Measurements from ENCODE around the gene SLC44A5.

The SLC44A5 gene

DNA sequence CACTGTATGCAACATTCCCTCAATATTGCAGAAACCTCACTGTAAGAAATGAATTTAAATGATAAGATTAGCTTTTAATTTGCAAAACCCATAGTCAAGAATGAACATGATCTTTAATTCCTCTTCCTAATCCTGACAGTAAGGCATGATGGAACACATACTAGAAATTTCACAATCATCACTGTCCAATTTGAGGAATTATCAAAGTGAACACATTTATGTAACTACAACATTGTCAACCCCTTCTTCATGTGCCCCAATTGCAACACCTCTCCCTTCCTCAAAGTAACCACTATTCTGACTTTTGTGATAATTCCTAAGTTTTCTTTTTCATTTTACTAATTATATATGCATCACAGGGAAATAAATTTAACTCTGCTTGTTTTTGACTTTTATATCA is 373.6 kb downstream of the SLC44A5 start:
- in situ Hi-C loops (cut with HindIII; ENCODE audit: low sequenced_read_pairs) = no loop called here
- TF ChIP-seq, protein P1, sequence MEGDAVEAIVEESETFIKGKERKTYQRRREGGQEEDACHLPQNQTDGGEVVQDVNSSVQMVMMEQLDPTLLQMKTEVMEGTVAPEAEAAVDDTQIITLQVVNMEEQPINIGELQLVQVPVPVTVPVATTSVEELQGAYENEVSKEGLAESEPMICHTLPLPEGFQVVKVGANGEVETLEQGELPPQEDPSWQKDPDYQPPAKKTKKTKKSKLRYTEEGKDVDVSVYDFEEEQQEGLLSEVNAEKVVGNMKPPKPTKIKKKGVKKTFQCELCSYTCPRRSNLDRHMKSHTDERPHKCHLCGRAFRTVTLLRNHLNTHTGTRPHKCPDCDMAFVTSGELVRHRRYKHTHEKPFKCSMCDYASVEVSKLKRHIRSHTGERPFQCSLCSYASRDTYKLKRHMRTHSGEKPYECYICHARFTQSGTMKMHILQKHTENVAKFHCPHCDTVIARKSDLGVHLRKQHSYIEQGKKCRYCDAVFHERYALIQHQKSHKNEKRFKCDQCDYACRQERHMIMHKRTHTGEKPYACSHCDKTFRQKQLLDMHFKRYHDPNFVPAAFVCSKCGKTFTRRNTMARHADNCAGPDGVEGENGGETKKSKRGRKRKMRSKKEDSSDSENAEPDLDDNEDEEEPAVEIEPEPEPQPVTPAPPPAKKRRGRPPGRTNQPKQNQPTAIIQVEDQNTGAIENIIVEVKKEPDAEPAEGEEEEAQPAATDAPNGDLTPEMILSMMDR (IDR thresholded peaks at IDR 0.05; ENCODE audit: low read depth, low read length) = no peak
- no peak overlapping the region for H3K4me3 ChIP-seq (ENCODE audit: low read depth, low read length)
- DNase-seq (ENCODE audit: low read depth, low spot score) = no peak

DNA sequence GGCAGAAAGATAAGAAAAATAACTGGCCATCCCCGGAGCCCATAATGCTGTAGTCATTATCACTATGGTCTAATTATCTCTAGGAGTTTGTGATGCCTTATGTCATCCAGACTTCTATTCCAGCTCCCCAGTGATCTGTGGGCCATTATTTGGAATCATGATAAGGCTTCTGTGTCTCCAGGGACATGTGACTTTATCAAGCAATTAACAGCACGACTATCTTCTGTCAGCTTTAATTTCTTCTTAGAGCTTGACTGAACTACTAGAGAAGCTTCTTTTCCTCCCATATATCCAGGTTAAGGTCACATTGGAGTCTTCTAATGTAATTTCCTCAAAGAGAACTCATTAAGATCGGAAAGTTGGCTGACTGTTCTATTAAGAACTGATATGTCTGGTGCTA is 376.4 kb downstream of the SLC44A5 start:
- TF ChIP-seq, protein P1 (IDR thresholded peaks at IDR 0.05; ENCODE audit: low read depth, low read length) = no peak
- H3K4me3 ChIP-seq (ENCODE audit: low read depth, low read length) = no peak overlapping the region
- in situ Hi-C loops (cut with HindIII; ENCODE audit: low sequenced_read_pairs) = no loop called here
- no peak for DNase-seq (ENCODE audit: low read depth, low spot score)

DNA sequence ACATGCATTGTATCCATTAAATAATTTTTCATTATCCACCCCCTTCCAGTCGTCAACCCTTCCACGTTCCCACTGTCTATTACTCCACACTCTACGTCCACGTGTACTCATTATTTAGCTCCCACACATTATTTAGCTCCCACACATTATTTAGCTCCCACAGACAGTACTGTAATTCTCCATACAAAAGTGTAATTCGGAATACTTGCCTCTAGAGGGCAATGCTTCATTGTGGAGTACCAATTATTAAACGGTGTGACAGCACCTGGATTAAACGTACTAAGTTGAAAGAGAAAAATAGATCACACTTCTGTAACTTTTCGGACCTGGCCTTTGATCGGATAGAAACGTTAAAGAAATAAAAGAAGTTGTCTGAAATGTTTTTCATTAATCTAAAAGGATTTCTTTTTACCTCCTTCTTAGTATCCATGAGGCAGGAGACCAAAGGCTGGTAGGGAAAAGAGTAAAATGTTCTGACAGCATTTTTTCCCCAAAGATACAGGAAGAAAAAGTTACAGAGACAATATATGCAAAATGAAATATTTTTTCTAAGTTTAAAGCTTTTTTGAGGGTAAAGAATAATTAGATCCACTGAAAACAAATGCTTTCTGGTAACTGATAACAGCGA is 377.5 kb downstream of the SLC44A5 start:
- DNase-seq (ENCODE audit: low read depth, low spot score) = peak; percentile 34
- in situ Hi-C loops (cut with HindIII; ENCODE audit: low sequenced_read_pairs) = no loop called here
- H3K4me3 ChIP-seq (ENCODE audit: low read depth, low read length) = no peak overlapping the region
- TF ChIP-seq, protein P1 (IDR thresholded peaks at IDR 0.05; ENCODE audit: low read depth, low read length) = peak; percentile 66

DNA sequence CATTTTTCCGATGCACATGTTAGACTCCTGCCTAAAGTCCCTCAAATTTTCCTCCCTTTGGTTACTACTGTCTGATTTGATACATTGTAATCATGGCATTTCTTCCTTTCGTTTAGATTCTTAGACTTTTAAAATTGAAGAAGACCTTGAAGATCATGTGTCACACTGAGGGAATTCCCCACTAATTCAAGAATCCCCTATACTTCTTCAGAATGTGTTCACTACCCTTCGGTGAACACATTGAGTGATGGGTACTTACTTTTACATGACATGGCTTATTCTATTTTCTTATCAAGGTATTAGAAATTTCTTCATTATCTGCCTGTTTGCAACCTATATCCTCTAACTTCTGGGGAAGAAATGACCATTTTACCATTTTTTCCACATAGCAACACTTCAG is 390.8 kb downstream of the SLC44A5 start:
- H3K4me3 ChIP-seq (ENCODE audit: low read depth, low read length) = no peak overlapping the region
- TF ChIP-seq, protein P1 (IDR thresholded peaks at IDR 0.05; ENCODE audit: low read depth, low read length) = no peak
- DNase-seq (ENCODE audit: low read depth, low spot score) = no peak
- in situ Hi-C loops (cut with HindIII; ENCODE audit: low sequenced_read_pairs) = no loop called here

DNA sequence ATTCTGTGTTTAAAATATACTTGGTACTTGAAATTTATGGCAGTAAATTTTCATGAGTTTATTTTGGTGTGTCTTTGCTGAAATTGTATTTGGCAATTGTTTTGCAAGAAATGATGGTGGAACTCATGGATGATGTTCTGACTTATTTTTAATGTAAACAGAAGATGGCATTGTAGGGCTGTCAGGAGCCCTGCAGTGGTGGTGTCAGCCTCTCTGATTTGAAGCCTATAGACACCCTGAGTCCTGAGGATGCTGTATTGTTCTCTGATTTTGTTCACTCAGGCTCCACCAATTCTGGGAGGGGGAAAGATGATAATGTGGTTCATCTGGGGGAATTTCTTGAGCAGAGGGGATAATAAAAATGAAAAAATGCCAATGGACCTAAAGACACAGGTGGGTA is 396.9 kb downstream of the SLC44A5 start:
- in situ Hi-C loops (cut with HindIII; ENCODE audit: low sequenced_read_pairs) = no loop called here
- TF ChIP-seq, protein P1 (IDR thresholded peaks at IDR 0.05; ENCODE audit: low read depth, low read length) = no peak
- no peak for DNase-seq (ENCODE audit: low read depth, low spot score)
- H3K4me3 ChIP-seq (ENCODE audit: low read depth, low read length) = no peak overlapping the region

DNA sequence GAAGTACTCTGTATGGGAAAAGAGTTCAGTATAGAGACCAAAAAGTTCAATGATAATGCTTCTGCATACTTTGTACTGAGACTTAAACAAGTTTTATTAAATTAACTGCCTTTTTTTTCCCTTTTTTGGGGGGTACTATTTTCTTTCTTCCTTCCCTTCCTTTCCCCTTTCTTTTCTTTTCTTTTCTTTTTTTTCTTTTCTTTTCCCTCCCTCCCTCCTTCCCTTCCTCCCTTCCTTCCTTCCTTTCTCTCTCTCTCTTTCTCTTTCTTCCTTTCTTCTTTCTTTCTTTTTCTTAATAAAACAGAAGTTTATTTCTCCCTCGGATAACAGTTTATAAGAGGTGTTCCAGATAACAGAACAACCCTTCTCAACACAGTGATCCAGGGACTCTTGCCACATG is 399.3 kb downstream of the SLC44A5 start:
- no peak overlapping the region for H3K4me3 ChIP-seq (ENCODE audit: low read depth, low read length)
- TF ChIP-seq, protein P1 (IDR thresholded peaks at IDR 0.05; ENCODE audit: low read depth, low read length) = no peak
- DNase-seq (ENCODE audit: low read depth, low spot score) = no peak
- in situ Hi-C loops (cut with HindIII; ENCODE audit: low sequenced_read_pairs) = no loop called here

All from astrocyte of the spinal cord (primary cell).